ENCODE measurements around the gene PDK4.

GRCh38 chr7:95608359-95609173, 12.2 kb upstream of the PDK4 start:
- no peak for TF ChIP-seq CTCF (IDR thresholded peaks at IDR 0.05; ENCODE audit: borderline replicate concordance, extremely low read depth, low read length, poor library complexity, severe bottlenecking)
- TF ChIP-seq EZH2 (IDR thresholded peaks at IDR 0.05; ENCODE audit: borderline replicate concordance, low read depth, low read length, severe bottlenecking), result no peak
